Mucosa of descending colon (tissue), 3 donors: ENCODE data around the gene ELL2. TPM values are rescaled to one million over a fixed set of nuclear protein-coding genes. Genes with fewer than 3 reads are reported as not detected.
A peak's percentile ranks its signal among the peaks of the same experiment; 100 is the strongest.

ENCODE experiments used
- ATAC-seq: fragments of 200-7000 bp; cut with Tn5 transposase; one replicate; pipeline ENCODE4 v1.9.1; 2020; ENCODE audit warnings: mild to moderate bottlenecking, moderate library complexity
- DNase-seq, 3 donors: peaks; one replicate each; pipeline ENCODE4 v3.0.0-alpha.2; 2020
- H3K36me3 ChIP-seq: fragments of 200-600 bp; one replicate; pipeline ENCODE4 v1.8.0; 2021; ENCODE audit warnings: low read depth, mild to moderate bottlenecking
- H3K4me1 ChIP-seq: fragments of 200-600 bp; one replicate; pipeline ENCODE4 v1.8.0; 2021; ENCODE audit warnings: low read depth, mild to moderate bottlenecking
- H3K4me3 ChIP-seq: fragments of 200-600 bp; one replicate; pipeline ENCODE4 v1.8.0; 2021; ENCODE audit warnings: mild to moderate bottlenecking
- H3K9me3 ChIP-seq: fragments of 200-600 bp; one replicate; pipeline ENCODE4 v1.8.0; 2021; ENCODE audit warnings: mild to moderate bottlenecking
- intact Hi-C, 2 donors: fragments of 100-400 bp; cut with DNase I in 1 of 2; cut with micrococcal nuclease in 1 of 2; formaldehyde crosslinking; loops; one replicate each; pipeline versions ENCODE4 v1.11.0 to v1.11.1; 2022; cut with DNase I, micrococcal nuclease
- total RNA-seq, 3 donors: library from RNA; stranded (reverse); fragmentation: NEBNext Ultra II Directional in 2 of 3; extraction: Animal tissue kit (Norgen Biotek cat#: 25700) in 2 of 3; gene quantifications; one replicate each; pipeline versions ENCODE4 v1.2.1 to v1.2.4, GENCODE V29; 2021 to 2023
- TF ChIP-seq, protein P1 (sequence below): fragments of 200-600 bp; IDR thresholded peaks from one replicate; pipeline ENCODE4 v1.8.0; 2022; ENCODE audit warnings: antibody characterized with exemption, mild to moderate bottlenecking
- donor health status: DM: no; HTN: no; CAD: no; lungs with moderate emphysema.
- donor health status: DM: no; HTN: no; CAD: no.
- donor health status: DM: no; HTN: yes; CAD: no.

The ELL2 gene
- total RNA-seq, 3 donors from 2014 or later, result 26.9 to 42.7 (median 31.7) TPM

DNA sequence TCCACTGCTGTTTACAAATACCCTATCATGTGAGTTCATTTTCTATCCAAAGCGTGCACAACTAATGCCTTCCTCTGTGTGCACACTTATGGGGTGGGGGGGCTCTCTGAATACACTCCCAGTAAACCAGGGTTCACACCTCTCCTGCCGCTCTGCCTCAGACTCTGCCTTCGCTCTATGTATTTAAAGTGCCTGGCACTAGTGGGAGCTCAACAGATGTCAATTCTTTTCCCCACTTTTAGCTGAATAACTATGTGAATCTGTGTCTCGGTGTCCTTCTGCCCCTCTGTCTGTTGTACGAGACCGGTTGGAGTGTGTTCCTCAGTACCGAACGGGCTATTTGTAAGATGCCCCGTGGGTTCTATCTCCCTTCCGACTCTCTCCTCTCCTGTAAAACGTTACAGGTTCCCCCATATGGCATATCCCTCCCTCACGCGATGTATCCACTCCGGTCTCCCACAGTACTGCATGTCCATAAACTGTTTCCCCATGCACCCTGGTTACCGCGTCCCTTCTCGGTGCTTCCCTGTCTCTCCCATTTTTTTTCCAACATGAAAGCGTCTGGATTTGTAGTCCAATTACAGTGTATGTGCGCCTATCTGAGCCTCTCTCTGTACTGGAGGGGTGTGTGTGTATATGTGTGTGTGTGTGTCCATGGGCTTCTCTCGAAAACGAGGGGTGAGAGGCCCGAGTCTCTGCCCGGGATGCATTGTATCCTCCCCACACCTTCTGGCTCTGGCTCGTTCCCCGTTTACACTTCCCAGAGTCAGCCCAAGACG is 1.6 kb downstream of the ELL2 start:
- H3K4me3 ChIP-seq, result peak overlapping the region; percentile 88
- DNase-seq (peak in 2 of 3 donors; percentile 24 to 33), ATAC-seq (peak; percentile 1)
- H3K4me1 ChIP-seq, result peaks cover 10% of the 10 kb centered on the region
- intact Hi-C loops, result loop anchor here in 1 of 2 donors (10.0 kb wide), 1 partner anchor 375 kb away; no protein-coding TSS in a partner anchor
- H3K36me3 ChIP-seq, result no peaks in the 10 kb centered on the region
- no peaks in the 10 kb centered on the region for H3K9me3 ChIP-seq
- TF ChIP-seq, protein P1, sequence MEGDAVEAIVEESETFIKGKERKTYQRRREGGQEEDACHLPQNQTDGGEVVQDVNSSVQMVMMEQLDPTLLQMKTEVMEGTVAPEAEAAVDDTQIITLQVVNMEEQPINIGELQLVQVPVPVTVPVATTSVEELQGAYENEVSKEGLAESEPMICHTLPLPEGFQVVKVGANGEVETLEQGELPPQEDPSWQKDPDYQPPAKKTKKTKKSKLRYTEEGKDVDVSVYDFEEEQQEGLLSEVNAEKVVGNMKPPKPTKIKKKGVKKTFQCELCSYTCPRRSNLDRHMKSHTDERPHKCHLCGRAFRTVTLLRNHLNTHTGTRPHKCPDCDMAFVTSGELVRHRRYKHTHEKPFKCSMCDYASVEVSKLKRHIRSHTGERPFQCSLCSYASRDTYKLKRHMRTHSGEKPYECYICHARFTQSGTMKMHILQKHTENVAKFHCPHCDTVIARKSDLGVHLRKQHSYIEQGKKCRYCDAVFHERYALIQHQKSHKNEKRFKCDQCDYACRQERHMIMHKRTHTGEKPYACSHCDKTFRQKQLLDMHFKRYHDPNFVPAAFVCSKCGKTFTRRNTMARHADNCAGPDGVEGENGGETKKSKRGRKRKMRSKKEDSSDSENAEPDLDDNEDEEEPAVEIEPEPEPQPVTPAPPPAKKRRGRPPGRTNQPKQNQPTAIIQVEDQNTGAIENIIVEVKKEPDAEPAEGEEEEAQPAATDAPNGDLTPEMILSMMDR, result no peak

DNA sequence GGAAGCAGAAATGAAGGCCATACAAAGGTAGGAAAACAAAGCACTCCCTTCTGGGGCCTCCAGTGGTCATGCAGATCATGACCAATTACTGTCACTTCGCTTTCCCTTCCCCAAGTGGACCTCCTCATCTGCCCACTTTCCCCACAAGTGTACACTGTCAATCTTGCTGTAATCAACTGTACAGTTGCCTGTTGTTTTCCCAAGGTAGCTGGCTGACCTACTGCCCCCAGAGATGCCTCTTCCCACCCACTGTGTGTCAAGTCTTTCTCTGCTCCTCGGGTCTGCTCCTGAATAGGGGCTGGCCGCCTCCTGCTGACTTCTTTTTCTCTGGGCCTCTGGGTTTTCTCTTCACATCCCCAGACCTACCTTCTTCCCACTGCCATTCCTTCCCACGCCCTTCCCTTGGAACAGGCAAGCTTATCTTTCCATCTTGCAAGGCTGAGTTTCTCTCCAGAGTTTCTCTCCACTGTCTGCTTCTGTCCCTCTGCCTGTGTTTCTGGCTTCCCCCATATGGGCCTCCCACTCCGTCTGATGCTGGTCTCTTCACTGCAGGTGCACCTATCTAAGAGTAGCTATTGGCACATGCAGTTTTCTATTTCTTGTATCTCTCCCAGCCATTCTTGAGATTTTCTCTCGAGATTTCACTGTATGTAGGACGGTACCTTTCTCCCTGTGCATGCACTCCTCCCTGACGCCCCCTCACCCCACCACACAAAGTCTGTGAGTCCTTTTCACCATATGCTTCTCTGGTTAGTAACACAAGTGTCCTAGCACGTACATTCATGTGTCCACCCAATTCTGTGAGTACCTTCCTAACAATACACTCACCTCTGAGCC is 2.4 kb downstream of the ELL2 start:
- H3K4me1 ChIP-seq, result peaks cover 10% of the 10 kb centered on the region
- no peak overlapping the region for H3K4me3 ChIP-seq
- ATAC-seq, result no peak
- no peaks in the 10 kb centered on the region for H3K9me3 ChIP-seq
- no peaks in the 10 kb centered on the region for H3K36me3 ChIP-seq
- intact Hi-C loops, result no loop called here
- TF ChIP-seq, protein P1, result no peak
- DNase-seq, result peak in 1 of 3 donors; percentile 24

DNA sequence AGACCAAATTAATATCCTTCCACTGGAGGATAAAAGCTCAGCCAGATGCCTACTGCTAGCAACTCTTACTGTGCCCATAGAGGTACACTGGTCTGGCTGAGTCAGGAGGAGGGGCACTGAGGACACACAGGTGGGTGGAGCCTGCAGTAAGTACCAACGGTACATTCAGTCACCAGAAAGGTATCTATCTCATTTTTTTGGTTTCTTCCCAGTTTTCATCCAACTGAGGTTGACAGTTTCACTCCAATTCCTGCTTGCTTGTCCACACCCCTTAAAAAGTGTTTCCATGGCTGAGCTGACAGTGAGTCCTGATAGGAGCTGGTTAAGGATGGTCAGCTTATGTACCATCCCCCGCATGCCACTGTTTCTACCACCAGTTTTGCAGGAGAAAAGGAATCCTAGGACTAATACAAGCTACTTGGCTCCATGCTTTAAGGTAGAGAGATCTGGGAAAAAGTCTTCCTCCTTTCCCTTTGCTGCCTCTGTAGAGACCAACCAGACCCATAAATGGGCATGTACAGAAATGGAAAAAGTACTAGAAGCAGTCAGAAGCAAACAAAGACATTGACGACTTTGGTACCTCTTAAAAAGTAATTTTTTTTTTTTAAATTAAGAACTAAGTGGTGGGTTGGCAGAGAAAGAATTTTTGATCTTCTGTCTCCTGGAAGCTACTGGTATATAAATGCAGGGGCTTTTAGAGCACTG is 3.2 kb downstream of the ELL2 start:
- ATAC-seq, result no peak
- Histone ChIP-seq H3K4me3 (no peak overlapping the region), H3K4me1 (peaks cover 10% of the 10 kb centered on the region), H3K36me3 (no peaks in the 10 kb centered on the region), H3K9me3 (no peaks in the 10 kb centered on the region)
- TF ChIP-seq, protein P1, result no peak
- intact Hi-C loops, result no loop called here
- DNase-seq, result no peak

DNA sequence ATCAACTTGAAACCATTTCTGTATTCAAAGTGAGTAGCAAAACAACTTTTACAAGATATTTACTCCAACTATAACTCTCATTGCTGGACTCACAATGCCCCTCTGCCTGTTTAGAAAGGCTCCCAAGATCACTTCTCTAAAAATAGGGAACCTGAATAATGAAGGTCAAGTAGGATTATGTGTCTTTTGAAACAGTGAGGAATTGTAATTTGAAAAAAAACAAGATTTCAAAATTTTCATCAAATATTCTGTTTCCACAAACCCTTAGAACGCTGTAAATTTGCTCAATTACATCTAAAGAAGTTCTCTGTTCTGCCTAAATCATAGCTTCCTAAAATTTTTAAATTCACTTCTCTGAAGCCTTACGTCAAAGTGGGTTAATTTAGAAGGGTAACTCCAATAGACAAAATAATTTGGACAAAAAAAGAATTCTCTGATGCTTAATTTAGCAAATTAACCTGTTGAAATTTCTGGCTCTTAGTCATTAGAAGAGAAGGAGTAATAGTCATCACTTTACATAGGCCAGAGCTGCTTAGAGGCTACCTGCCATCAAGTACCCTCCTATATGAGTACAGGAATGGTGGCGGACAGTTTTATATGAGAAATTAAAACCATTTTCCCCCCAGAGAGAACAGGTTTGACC is 4.0 kb downstream of the ELL2 start:
- DNase-seq, result no peak
- Histone ChIP-seq H3K9me3 (no peaks in the 10 kb centered on the region), H3K4me3 (no peak overlapping the region), H3K4me1 (peaks cover 10% of the 10 kb centered on the region), H3K36me3 (no peaks in the 10 kb centered on the region)
- TF ChIP-seq, protein P1, result no peak
- intact Hi-C loops, result no loop called here
- no peak for ATAC-seq

DNA sequence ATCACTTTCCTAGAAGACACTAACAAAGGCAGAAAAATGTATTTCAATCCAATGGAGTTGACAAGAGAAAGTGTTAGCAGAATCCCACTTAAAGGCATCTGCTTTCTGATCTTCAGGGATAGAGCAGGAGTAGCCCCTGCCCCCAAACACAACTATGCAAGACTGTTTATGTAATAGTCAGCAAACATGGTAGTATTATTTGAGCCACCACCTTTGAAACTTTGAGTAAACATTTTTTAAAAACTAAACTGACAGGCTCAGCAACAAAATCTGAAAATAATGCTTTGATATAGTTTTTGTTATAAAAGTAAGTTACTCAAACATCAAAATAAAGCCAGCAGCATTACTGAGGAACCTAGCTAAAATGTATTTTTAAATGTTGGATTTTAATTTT is 4.8 kb downstream of the ELL2 start:
- intact Hi-C loops, result no loop called here
- TF ChIP-seq, protein P1, result no peak
- Histone ChIP-seq H3K9me3 (no peaks in the 10 kb centered on the region), H3K4me3 (no peak overlapping the region), H3K36me3 (no peaks in the 10 kb centered on the region), H3K4me1 (peaks cover 10% of the 10 kb centered on the region)
- ATAC-seq (no peak), DNase-seq (no peak)
